Measurements from ENCODE around the gene HAUS7.

HAUS7 gene

DNA sequence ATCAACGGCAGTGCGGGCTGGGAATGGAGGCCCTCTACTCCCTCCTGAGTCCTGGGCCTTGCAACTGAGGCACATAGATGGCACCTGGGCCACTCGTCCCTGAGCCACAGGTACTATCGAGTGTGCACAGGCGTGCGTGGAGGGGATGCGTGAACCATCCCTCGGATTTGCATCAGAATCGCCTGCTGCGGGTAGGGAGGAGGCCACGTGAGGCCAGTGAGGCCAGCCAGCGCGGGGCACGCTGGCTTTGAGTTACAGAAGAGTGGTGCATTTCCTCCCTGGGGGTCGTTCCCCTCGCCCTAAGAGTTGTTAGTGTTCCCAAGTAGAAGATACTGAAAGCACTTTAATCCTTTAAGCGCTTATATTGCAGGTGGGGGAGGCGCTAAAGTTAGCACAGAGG, 48.5 kb downstream of the HAUS7 start:
- CTCF ChIA-PET: no interaction called here
- TF ChIP-seq ZFP69B (tag by site-specific recombination; IDR thresholded peaks at IDR 0.05) (no peak), ZNF529 (tag by site-specific recombination; IDR thresholded peaks at IDR 0.05; ENCODE audit: insufficient replicate concordance) (no peak), MEIS1 (CRISPR knock-in tag; IDR thresholded peaks at IDR 0.05; ENCODE audit: borderline replicate concordance) (no peak), ZNF248 (tag by site-specific recombination; IDR thresholded peaks at IDR 0.05) (no peak), ZNF830 (tag by site-specific recombination; IDR thresholded peaks at IDR 0.05; ENCODE audit: low read depth) (no peak), ZNF19 (tag by site-specific recombination; IDR thresholded peaks at IDR 0.05; ENCODE audit: low read depth) (no peak), REPIN1 (tag by site-specific recombination; IDR thresholded peaks at IDR 0.05; ENCODE audit: low read depth) (no peak)

DNA sequence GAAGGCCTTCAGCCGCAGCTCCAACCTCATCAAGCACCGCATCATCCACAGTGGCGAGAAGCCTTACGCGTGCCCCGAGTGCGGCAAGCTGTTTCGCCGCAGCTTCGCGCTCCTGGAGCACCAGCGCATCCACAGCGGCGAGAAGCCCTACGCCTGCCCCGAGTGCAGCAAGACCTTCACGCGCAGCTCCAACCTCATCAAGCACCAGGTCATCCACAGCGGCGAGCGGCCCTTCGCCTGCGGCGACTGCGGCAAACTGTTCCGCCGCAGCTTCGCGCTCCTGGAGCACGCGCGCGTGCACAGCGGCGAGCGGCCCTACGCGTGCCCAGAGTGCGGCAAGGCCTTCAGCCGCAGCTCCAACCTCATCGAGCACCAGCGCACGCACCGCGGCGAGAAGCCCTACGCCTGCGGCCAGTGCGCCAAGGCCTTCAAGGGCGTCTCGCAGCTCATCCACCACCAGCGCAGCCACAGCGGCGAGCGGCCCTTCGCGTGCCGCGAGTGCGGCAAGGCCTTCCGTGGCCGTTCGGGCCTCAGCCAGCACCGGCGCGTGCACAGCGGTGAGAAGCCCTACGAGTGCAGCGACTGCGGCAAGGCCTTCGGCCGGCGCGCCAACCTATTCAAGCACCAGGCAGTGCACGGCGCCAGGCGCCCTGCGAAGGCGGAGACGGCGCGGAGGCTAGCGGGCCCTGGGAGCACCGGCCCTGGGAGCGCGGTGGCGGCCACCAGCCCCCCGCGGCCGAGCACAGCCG, 49.4 kb downstream of the HAUS7 start:
- no peaks in the 10 kb centered on the region for H3K4me1 ChIP-seq (ENCODE audit: control insufficient read depth, insufficient read depth, low read length)
- H3K36me3 ChIP-seq (ENCODE audit: control insufficient read depth in 2 of 2, insufficient read depth in 1 of 2, low read length in 2 of 2): no peaks in the 10 kb centered on the region
- POLR2A ChIA-PET: no interaction called here
- no peaks in the 10 kb centered on the region for H3K9me3 ChIP-seq (ENCODE audit: control insufficient read depth, insufficient read depth, low read depth, low read length)
- TF ChIP-seq ZNF624 (tag by site-specific recombination; IDR thresholded peaks at IDR 0.05) (no peak), ZNF394 (tag by site-specific recombination; IDR thresholded peaks at IDR 0.05; ENCODE audit: borderline replicate concordance) (no peak), YY1 (tag by site-specific recombination; IDR thresholded peaks at IDR 0.05) (no peak), ZNF121 (tag by site-specific recombination; IDR thresholded peaks at IDR 0.05) (no peak), ZNF629 (tag by site-specific recombination; IDR thresholded peaks at IDR 0.05) (no peak), ZNF529 (tag by site-specific recombination; IDR thresholded peaks at IDR 0.05; ENCODE audit: insufficient replicate concordance) (no peak)
- H3K27ac ChIP-seq (ENCODE audit: extremely low read depth, low read depth, low read length): no peak overlapping the region
- no peak overlapping the region for H3K4me3 ChIP-seq (ENCODE audit: low read depth, low read length)
- CTCF ChIA-PET: interaction anchor here (0.6 kb wide), 1 partner anchor 39 kb away, joined by 4 read pairs; no protein-coding TSS in a partner anchor

More for the DNA sequence above, 48.5 kb downstream of the HAUS7 start:
- Histone ChIP-seq H3K4me3 (ENCODE audit: low read depth, low read length) (no peak overlapping the region), H3K4me1 (ENCODE audit: control insufficient read depth, insufficient read depth, low read length) (no peaks in the 10 kb centered on the region), H3K27ac (ENCODE audit: extremely low read depth, low read depth, low read length) (no peak overlapping the region), H3K9me3 (ENCODE audit: control insufficient read depth, insufficient read depth, low read depth, low read length) (no peaks in the 10 kb centered on the region), H3K36me3 (ENCODE audit: control insufficient read depth in 2 of 2, insufficient read depth in 1 of 2, low read length in 2 of 2) (no peaks in the 10 kb centered on the region)
- POLR2A ChIA-PET: no interaction called here

DNA sequence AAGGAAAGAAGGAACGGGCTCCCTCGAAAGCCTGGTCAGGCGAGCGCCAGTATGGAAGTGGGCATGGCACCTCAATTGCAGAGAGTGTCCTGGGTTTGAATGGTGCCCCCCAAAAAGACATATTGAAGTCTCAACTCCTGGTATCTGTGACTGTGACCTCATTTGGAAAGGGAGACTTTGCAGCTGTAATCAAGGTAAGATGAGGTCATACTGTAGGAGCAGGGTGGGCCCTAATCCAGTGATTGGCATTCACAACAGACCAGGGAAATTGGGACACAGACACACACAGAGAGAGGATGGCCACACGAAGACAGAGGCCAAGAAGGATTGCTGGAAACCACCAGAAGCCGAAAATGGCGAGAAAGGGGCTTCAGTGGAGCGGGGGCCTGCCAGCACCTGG, 52.7 kb downstream of the HAUS7 start:
- no peak overlapping the region for H3K4me3 ChIP-seq (ENCODE audit: low read depth, low read length)
- no peaks in the 10 kb centered on the region for H3K4me1 ChIP-seq (ENCODE audit: control insufficient read depth, insufficient read depth, low read length)
- H3K27ac ChIP-seq (ENCODE audit: extremely low read depth, low read depth, low read length): no peak overlapping the region
- ChIA-PET CTCF (interaction anchor here (0.6 to 1.2 kb wide), 4 partner anchors 11 to 90 kb away, joined by 3 read pairs; no protein-coding TSS in a partner anchor), POLR2A (no interaction called here)
- H3K9me3 ChIP-seq (ENCODE audit: control insufficient read depth, insufficient read depth, low read depth, low read length): no peaks in the 10 kb centered on the region
- H3K36me3 ChIP-seq (ENCODE audit: control insufficient read depth in 2 of 2, insufficient read depth in 1 of 2, low read length in 2 of 2): no peaks in the 10 kb centered on the region
- TF ChIP-seq ZNF629 (tag by site-specific recombination; IDR thresholded peaks at IDR 0.05): peak; percentile 58
- TF ChIP-seq, protein P1, sequence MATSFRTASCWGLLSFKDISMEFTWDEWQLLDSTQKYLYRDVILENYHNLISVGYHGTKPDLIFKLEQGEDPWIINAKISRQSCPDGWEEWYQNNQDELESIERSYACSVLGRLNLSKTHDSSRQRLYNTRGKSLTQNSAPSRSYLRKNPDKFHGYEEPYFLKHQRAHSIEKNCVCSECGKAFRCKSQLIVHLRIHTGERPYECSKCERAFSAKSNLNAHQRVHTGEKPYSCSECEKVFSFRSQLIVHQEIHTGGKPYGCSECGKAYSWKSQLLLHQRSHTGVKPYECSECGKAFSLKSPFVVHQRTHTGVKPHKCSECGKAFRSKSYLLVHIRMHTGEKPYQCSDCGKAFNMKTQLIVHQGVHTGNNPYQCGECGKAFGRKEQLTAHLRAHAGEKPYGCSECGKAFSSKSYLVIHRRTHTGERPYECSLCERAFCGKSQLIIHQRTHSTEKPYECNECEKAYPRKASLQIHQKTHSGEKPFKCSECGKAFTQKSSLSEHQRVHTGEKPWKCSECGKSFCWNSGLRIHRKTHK (tag by site-specific recombination; IDR thresholded peaks at IDR 0.05): no peak
- TF ChIP-seq ZFP69B (tag by site-specific recombination; IDR thresholded peaks at IDR 0.05): 0 out of 2 replicates have a peak, but pooled peaks have one; percentile 40
- TF ChIP-seq, protein P2, sequence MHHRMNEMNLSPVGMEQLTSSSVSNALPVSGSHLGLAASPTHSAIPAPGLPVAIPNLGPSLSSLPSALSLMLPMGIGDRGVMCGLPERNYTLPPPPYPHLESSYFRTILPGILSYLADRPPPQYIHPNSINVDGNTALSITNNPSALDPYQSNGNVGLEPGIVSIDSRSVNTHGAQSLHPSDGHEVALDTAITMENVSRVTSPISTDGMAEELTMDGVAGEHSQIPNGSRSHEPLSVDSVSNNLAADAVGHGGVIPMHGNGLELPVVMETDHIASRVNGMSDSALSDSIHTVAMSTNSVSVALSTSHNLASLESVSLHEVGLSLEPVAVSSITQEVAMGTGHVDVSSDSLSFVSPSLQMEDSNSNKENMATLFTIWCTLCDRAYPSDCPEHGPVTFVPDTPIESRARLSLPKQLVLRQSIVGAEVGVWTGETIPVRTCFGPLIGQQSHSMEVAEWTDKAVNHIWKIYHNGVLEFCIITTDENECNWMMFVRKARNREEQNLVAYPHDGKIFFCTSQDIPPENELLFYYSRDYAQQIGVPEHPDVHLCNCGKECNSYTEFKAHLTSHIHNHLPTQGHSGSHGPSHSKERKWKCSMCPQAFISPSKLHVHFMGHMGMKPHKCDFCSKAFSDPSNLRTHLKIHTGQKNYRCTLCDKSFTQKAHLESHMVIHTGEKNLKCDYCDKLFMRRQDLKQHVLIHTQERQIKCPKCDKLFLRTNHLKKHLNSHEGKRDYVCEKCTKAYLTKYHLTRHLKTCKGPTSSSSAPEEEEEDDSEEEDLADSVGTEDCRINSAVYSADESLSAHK (tag by site-specific recombination; IDR thresholded peaks at IDR 0.05): no peak
- no peak for TF ChIP-seq ZNF623 (tag by site-specific recombination; IDR thresholded peaks at IDR 0.05)
- TF ChIP-seq ZNF837 (tag by site-specific recombination; IDR thresholded peaks at IDR 0.05): no peak
- no peak for TF ChIP-seq KLF8 (tag by site-specific recombination; IDR thresholded peaks at IDR 0.05)
- no peak for TF ChIP-seq ZNF114 (tag by site-specific recombination; IDR thresholded peaks at IDR 0.05)
- TF ChIP-seq ZBTB21 (tag by site-specific recombination; IDR thresholded peaks at IDR 0.05): peak; percentile 76
- TF ChIP-seq, protein P3, sequence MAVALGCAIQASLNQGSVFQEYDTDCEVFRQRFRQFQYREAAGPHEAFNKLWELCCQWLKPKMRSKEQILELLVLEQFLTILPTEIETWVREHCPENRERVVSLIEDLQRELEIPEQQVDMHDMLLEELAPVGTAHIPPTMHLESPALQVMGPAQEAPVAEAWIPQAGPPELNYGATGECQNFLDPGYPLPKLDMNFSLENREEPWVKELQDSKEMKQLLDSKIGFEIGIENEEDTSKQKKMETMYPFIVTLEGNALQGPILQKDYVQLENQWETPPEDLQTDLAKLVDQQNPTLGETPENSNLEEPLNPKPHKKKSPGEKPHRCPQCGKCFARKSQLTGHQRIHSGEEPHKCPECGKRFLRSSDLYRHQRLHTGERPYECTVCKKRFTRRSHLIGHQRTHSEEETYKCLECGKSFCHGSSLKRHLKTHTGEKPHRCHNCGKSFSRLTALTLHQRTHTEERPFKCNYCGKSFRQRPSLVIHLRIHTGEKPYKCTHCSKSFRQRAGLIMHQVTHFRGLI (tag by site-specific recombination; IDR thresholded peaks at IDR 0.05): no peak
- TF ChIP-seq ZBTB20 (tag by site-specific recombination; IDR thresholded peaks at IDR 0.05): no peak
- TF ChIP-seq, protein P4, sequence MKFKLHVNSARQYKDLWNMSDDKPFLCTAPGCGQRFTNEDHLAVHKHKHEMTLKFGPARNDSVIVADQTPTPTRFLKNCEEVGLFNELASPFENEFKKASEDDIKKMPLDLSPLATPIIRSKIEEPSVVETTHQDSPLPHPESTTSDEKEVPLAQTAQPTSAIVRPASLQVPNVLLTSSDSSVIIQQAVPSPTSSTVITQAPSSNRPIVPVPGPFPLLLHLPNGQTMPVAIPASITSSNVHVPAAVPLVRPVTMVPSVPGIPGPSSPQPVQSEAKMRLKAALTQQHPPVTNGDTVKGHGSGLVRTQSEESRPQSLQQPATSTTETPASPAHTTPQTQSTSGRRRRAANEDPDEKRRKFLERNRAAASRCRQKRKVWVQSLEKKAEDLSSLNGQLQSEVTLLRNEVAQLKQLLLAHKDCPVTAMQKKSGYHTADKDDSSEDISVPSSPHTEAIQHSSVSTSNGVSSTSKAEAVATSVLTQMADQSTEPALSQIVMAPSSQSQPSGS (tag by site-specific recombination; IDR thresholded peaks at IDR 0.05; ENCODE audit: low read depth): peak; percentile 77
- no peak for TF ChIP-seq ZNF341 (tag by site-specific recombination; IDR thresholded peaks at IDR 0.05; ENCODE audit: low read depth)
- no peak for TF ChIP-seq ZNF529 (tag by site-specific recombination; IDR thresholded peaks at IDR 0.05; ENCODE audit: insufficient replicate concordance)
- TF ChIP-seq KLF10 (tag by site-specific recombination; IDR thresholded peaks at IDR 0.05): no peak
- TF ChIP-seq ZNF211 (tag by site-specific recombination; IDR thresholded peaks at IDR 0.05; ENCODE audit: low read depth): no peak

Data from HEK293 (cell line).